Eye (tissue), 1 donor: ENCODE data around the gene TP53I13.

Experiments
- DNase-seq: peaks from one replicate; pipeline ENCODE4 v3.0.0-alpha.2; 2015

The TP53I13 gene

DNA sequence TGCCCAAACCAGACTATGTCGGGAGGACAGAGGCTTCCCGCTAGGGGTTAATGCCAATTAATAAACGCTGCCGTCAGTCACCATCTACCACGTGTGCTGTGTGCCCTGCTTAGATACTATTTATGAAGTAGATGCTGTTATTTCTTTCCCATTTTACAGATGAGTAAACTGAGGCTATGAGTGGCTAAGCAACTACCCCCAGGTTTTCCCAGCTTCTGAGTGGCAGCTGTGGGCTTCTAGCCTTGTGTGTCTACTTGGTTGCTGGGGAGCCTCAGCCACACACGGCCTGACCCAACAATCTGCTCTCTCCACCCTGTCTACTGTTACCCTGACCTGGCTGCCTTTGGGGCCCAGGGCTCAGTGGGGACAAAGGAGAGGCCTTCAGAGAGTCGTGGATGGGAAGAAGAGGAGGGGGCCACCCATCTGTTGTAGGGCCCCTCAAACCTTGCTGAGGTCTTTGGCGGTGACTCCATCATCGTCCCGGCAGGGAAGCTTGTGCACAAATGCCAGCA, 13.8 kb downstream of the TP53I13 start:
- DNase-seq = no peak

DNA sequence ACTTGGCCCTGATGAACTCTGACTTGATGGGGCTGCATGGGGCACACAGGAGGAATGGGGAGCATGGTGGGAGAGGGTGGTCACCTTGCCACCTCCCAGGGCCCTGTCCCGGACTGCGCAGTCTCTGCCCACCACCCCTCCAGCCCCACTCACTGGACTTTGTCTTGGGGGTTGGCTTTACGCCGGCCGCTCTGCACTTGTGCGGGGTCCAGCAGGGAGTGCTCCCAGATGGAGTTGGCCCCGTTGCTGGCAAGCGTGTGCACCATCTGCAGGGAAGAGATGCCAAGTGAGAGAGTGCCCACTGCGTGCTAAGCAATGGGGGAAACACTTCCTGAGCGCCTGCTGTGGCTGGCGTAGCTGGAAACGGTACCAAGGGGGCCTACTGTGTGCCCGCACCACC, 14.3 kb downstream of the TP53I13 start:
- DNase-seq = no peak

DNA sequence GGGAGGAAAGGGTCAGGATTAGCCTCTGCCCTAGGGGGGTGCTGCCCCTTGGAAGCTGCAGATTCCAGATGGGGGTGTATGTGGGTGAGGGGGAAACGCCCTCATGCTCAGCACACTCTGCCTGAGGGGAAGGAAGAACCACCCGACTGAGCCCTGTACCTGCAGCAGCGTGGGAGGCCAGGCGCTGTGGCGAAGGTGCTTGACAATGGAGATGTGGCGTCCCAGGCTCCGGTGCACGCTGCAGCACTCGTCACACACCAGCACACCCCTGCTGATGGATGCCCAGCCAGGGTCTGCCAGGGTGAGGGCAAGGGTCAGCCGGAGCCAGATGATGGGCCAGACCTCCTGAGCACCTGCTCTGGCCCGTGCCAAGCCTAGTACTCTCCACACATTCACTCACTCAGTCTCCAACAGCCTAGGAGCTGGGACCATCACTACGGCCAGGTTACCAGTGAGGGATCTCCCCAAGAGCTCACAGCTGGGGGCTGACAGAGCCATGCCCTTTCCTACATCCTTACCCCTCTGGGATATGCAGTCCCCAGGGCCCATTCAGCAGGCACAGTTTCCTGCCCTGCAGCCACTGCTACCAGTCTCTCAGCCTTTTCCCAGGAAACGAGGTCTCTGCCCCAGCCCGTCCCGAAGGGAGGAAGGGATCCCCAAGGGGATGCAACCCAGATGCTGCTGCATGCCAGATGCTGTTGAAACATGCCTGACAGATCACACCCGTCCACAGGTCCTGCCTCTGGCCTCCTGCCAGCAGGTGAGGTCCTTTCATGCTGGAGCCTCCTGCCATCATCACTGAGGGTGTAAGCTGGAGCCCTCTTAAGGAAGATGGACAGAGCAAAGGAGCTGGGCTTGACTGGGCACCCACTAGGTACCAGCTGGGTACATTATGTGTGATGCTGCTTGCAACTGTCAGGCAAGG, 15.1 kb downstream of the TP53I13 start:
- peak; percentile 23 for DNase-seq

DNA sequence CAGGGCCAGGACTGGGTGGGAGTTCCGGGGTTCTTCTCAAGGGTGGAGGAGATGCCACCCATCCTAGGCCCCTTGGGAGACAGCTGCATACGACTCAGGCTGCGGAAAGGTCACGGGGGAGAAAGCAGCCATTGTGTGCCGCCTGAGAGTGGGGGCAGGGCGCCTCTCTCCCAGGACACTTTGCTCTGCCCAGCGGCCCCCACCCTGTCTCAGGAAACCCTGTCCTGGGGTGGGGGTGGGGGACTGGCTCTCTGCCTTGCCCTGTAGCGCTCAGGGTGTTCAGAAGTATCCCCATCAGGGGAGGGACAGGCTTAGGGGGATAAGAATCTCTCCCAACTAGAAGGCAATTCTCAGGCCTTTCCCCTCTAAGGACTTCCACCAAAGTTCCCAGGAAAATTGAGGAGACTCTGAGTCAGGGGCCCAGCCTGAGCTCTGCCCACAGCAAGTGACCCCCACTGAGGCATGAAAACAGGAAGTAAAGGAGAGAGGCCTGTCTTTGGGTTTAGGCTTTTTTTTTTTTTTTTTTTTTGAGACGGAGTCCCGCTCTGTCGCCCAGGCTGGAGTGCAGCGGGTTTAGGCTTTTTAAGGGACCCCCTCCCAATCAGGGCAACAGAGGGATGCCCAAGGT, 16.1 kb downstream of the TP53I13 start:
- DNase-seq = peak; percentile 30

GRCh38 chr17:29585080-29585751, 16.7 kb downstream of the TP53I13 start:
- no peak for DNase-seq

GRCh38 chr17:29586676-29587469, 18.4 kb downstream of the TP53I13 start:
- DNase-seq = no peak

- no peak for DNase-seq
Measured at GRCh38 chr17:29587591-29587990, 19.1 kb downstream of the TP53I13 start.

- no peak for DNase-seq
Measured at GRCh38 chr17:29588017-29588561, 19.6 kb downstream of the TP53I13 start.

DNA sequence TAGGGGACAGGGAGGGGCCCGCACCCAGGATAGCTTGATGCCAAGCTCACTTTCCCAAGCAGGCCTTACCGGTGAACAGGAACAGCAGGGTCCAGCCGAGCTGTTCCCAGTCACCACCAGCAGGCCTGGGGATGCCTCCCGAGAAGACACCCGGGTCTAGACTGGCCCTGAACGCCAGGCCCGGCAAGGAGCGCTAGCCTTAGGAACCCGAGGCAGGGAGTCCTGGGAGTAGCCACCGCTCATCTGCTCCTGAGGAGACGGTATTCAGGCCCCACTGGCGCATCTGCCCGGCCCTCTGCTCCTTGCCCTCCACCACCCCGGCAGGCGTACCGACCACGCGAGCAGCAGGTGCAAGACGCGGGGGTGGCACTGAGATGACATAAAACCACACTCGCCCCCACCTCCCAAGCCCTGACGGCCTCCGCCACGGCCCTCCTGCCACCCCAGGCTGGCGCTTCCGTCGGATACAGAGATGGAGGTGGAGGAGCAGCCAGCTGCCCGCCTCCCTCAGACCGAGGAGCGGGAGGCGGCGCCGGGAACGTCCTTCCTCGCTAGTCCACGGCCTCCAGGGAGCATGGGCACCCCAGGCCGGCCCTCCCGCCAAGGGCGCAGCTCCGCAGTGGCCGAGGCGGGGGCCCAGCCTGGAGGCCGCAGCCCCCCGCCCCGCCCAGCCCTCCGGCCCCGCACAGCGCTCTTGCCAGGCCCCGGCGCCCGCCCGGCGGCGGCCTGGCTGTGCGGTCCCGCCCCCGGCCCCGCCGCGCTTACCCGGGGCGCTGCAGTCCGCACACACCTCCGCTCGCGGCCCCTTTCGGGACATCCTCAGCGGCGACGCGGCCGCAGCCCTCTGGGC, 20.3 kb downstream of the TP53I13 start:
- peak; percentile 63 for DNase-seq

DNA sequence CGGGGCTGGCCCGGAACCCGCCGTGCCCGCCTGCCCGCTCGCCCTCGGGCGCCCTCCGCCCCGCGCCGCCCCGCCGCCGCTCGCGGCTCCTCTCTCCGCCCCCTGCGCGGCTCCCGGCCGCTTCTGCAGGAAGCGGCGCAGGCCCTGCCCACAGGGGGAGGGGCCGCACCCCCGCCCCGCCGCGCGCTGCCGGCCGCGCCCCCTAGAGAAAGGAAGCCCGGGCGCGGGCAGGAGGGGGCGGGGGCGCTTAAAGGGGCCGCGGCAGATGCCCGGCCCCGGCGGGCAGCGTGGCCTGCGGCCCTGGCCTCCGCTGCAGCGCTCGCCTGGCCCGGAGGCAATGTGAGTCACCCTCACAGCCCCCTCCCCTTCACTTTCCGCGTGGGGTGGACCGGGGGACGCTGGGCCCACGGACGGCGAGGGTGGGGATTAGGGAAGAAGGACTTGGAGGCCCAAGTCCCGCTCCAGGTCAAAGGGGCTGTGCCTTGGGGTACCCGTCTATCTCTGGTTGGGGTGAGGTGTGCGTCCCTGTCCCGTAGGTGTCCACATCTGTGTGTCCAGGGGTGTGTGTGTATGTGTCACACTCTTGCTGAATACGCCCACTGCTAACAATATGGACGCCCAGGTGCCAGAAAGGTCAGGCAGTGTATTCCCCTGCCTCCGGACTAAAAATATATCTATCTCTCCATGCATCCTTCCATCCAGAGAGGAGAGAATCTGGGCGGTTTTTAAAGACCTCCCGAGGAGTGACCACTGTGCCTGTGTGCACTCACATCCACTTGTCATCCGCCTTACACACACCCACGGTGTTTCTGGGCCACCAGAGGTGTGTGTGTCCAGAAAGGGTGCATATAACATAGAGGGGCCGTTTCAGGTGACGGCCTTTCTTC, 21.3 kb downstream of the TP53I13 start, which contains the start of gene GIT1:
TSS of gene GIT1 (minus strand) at position 125 of the 887 bp plus-strand sequence. CDS start 270 bp downstream, outside the sequence.
- DNase-seq = peak; percentile 94

DNA sequence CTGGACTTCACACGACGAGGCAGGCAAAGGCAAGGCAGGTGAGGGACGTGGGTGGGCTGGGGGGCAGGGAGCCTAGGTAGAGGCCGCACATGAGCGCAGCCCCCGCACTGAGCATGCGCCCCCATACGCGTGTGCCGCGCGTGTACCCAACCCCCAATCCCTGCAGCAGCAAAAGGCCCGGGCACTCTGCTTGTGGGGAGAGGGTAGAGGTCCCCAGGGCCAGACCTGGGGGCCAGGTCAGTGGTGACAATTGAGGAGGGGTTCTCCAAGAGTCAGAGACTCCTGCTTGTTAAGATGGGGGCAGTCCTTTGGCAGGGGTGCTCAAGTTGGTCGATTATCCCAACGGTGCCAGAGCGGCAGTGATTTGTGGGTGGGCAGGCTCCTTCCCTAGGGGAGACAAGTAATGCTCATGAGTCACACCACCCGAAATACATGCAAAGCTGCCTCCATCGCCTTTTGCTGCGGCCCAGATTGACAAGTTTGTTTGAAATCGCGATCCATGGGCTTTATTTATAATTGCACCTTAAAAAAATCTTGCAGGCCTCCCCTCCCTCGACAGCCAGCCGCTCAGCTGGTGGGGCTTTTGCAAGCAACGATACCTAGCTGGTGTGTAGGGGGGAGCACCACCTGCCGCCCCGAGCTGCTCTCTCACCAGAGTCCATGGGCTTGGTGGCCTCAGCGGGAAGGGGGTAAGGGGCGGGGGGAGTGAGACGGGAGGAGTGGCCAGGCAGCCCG, 22.1 kb downstream of the TP53I13 start:
- DNase-seq = no peak

DNA sequence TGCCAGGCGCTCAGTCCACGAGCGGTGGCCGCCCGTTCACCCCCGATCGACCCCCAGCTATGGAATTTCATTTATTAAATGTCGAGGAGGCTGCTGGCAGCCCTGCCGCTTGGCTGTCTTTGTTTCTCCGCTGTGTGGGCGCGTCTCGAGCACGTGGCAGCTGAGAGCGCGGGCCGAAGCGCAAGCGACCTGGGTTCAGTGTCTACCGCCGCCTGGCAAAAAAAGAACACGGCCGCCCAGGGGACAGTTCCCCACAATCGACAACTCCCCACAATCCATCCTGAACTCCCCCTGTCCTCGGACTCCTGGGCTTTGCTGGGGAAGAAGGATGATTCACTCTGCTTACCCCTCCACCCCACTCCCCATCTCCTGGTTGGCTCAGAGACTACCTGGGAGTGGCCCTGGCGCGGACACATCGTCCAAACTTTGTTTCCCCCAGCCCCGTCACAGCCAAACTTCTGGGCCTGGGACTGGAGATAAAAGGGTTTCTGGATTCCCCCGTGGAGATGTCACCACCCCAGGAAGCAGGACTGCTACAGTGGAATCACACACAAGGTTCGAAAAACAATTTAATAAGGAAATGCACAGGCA, 22.7 kb downstream of the TP53I13 start:
- no peak for DNase-seq

DNA sequence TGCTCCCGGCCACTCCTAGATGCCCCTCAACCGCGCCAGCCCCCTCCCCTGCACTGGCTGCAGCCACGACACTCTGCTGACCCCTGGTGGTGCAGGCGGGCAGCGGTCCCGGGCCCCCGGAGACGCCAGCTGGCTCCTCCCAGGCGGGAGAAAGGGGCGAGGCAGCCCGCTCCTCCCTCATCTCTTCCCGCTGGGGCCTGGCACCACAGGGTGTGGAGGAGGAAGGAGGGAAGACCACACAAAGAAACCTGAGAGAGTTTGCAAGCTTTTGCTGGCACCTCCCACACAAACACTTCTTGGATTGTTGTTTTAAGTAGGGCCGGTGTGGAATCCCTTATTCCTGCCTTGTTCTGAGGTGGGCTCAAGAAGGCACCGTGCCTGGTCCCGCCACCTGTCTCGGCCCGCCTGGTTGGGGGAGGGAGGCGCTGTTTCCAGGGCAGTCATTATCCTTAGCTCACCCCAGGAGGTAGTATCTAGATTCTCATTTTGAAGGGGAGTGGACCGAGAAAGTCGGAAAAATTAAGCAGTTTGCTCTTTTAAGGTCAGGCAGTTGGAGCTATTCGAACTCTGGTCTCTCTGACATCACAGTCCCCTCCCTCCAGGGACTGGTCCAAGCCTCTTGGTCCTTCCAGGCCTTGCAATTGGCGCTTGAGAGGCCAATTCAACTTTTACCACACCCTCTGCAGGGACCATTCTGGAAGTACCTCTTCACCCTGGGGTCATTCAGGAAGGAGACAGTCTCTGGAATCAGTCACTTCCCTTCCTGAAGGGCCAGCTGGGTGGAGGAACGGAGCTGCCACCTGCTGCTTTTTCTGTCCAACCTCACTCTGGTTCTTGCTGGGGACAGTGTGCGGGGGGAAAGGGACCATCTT, 23.5 kb downstream of the TP53I13 start:
- DNase-seq = peak; percentile 98

DNA sequence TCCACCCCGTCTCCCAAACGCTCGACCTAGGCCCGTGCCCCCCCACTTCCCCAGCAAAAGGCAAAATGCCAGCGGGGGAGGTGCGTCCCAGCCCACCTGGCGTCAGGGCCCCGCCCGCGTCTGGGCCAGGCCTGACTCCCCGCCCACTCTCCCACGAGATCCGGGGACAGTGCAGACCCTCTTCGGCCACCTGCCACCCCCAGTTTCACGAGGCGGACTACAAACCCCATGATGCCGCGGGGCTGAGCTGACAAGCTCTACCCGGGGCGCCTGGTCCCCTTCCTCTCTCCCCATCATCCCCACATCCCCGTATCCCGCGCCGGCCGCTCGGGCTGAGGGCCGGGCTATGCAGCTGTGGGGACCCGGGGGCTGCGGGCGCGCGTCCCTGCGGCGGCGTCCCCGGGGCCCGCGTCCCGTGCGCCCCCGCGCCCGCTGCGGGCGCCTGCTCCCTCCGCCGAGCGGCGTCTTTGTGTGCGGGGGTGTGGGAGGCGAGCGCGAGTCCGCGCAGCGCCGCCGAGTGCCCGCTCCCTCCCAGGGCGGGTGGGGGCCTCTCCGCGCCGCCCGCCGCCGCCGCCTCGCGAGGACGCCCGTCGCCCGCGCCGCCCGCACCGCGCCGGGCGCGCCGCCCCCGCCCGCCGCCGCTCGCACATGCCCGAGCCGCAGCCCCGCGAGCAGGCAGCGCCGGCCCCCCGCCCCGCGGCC, 24.5 kb downstream of the TP53I13 start, which contains the start of gene ANKRD13B:
TSS of gene ANKRD13B (plus strand) at position 283 of the 702 bp plus-strand sequence. CDS start 490 bp downstream, outside the sequence.
- peak; percentile 84 for DNase-seq

DNA sequence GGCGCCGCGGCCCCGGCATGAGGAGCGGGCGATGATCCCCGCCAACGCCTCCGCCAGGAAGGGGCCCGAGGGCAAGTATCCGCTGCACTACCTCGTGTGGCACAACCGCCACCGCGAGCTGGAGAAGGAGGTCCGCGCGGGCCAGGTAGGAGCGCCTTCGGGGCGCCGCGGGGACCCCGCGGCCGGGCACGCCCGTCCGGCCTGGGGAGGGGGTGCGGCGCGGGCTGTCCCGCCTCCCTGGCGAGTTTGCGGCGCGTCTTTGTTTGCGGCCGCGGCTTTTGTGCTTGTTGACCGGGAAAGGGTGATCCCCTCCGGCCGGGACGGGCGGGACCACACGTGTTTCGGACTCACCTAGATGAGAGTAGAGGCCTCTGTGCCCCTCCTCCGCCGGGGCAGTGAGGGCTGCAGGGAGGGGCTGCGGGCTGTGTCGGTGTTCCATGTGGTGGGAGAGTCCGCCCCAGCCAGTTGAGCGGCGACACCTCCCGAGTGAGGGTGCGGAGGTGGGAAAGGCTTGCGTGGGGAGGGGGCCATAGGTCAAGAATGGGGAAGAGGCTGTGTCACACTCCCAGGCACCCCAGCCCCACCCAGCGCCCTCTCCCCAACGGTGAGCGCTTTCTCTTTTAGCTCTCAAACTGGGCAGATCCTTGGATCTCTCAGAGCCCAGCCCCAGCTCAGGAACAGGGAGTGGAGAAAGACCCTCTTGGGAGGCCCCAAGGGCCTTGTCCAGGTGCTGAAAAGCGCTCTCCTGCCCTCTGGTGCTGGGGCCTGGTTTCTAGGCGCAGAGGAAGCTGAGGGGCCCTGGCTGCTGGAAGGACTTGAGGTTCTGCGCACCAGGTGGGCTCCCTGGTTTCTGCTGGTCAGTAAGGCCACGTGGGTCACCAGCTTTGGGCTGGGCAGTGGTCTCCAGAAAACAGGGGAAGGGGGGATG, 25.4 kb downstream of the TP53I13 start:
- DNase-seq = peak; percentile 68
